HCT116 (cell line): ENCODE data around the gene RASGRF1. TPM values are rescaled to one million over a fixed set of nuclear protein-coding genes. Genes with fewer than 3 reads are reported as not detected.

Experiments used
- ATAC-seq: fragments of 200-7000 bp; cut with Tn5 transposase; 2 replicates; pipeline ENCODE4 v1.9.1; 2020; ENCODE audit warnings: mild to moderate bottlenecking, moderate library complexity
- BruUV-seq: library from RNA; stranded (reverse); fragments of 400-500 nt; replicated peaks from 2 replicates; lab custom pipeline; 2021; lab: Mats Ljungman, UMichigan
- CTCF ChIA-PET: fragments of 300-600 bp; sonication (Branson Sonifier 250); formaldehyde crosslinking; loops from one replicate; lab custom pipeline; 2021; ENCODE audit warnings: antibody characterized with exemption; lab: Charles Lee
- POLR2A ChIA-PET: fragments of 300-600, 350-600 bp; sonication (Branson Sonifier 250); formaldehyde crosslinking; loops from one replicate; lab custom pipeline; 2021; ENCODE audit warnings: antibody characterized with exemption; lab: Charles Lee
- RAD21 ChIA-PET, 2 experiments: fragments of 300-600 bp; sonication (Branson Sonifier 250); formaldehyde crosslinking; loops; one replicate each; lab custom pipeline; 2023; ENCODE audit warnings: low total read pairs in 2 of 2; ENCODE audit not compliant: uncharacterized antibody in 2 of 2, unreplicated experiment in 2 of 2, low non-redundant PET in 1 of 2; lab: Charles Lee
- DNase-seq: peaks from one replicate; pipeline ENCODE4 v3.0.0-alpha.2; 2010; ENCODE audit warnings: low read depth, low spot score
- H2AFZ ChIP-seq: fragments of 200-600 bp; shearing (Covaris generic), sonication (generic); 2 replicates; pipeline ENCODE4 v1.6.1; 2017; ENCODE audit warnings: low read depth, mixed run types, mixed read lengths, antibody characterized with exemption, low read length; ENCODE audit not compliant: poor library complexity, severe bottlenecking
- H3K27ac ChIP-seq: 2 replicates; pipeline ENCODE4 v1.5.1; 2012; ENCODE audit warnings: low read depth, low read length
- H3K27me3 ChIP-seq: fragments of 200-600 bp; sonication (generic); 2 replicates; pipeline ENCODE4 v1.6.1; 2016; ENCODE audit warnings: mixed run types, low read length, mixed read lengths; ENCODE audit not compliant: insufficient read depth
- H3K36me3 ChIP-seq, 2 experiments: fragments of 200-500 bp in 1 of 2; fragments of 200-600 bp in 1 of 2; sonication (Bioruptor generic) in 1 of 2; sonication (generic) in 1 of 2; 2 replicates each; pipeline versions ENCODE4 v1.5.1 to v1.6.1; 2014 to 2016; ENCODE audit warnings: low read length in 2 of 2, inconsistent platforms in 1 of 2, mixed read lengths in 1 of 2, mixed run types in 1 of 2; ENCODE audit not compliant: insufficient read depth in 2 of 2, control insufficient read depth in 1 of 2
- H3K4me1 ChIP-seq, 2 experiments: fragments of 200-600 bp in 1 of 2; sonication (generic) in 1 of 2; 2 replicates each; pipeline versions ENCODE4 v1.5.1 to v1.6.1; 2012 to 2017; ENCODE audit warnings: low read length in 2 of 2, inconsistent platforms in 1 of 2, mild to moderate bottlenecking in 1 of 2, mixed read lengths in 1 of 2, mixed run types in 1 of 2, moderate library complexity in 1 of 2; ENCODE audit not compliant: insufficient read depth in 2 of 2, control insufficient read depth in 1 of 2
- H3K4me2 ChIP-seq: fragments of 200-600 bp; sonication (generic); 2 replicates; pipeline ENCODE4 v1.6.1; 2017; ENCODE audit warnings: mixed run types, low read length, mixed read lengths
- H3K4me3 ChIP-seq, 2 experiments: fragments of 200-600 bp in 1 of 2; sonication (generic) in 1 of 2; replicated peaks in 1 of 2; 2 replicates each; pipeline ENCODE4 v1.5.1; 2011 to 2016; ENCODE audit warnings: low read length in 2 of 2, control low read depth in 1 of 2, low read depth in 1 of 2, mild to moderate bottlenecking in 1 of 2, mixed read lengths in 1 of 2, mixed run types in 1 of 2
- H3K79me2 ChIP-seq: fragments of 200-600 bp; sonication (generic); 2 replicates; pipeline ENCODE4 v1.6.1; 2017; ENCODE audit warnings: mild to moderate bottlenecking, mixed run types, low read length, moderate library complexity, mixed read lengths; ENCODE audit not compliant: insufficient read depth
- H3K9ac ChIP-seq: fragments of 200-600 bp; sonication (generic); 2 replicates; pipeline ENCODE4 v1.6.1; 2016; ENCODE audit warnings: low read length, mixed read lengths
- H3K9me2 ChIP-seq: fragments of 200-600 bp; sonication (generic), shearing (Covaris generic); 2 replicates; pipeline ENCODE4 v1.6.1; 2017; ENCODE audit warnings: mixed run types, mild to moderate bottlenecking, moderate library complexity; ENCODE audit not compliant: insufficient read depth
- H3K9me3 ChIP-seq, 2 experiments: fragments of 200-500 bp in 1 of 2; fragments of 200-600 bp in 1 of 2; sonication (Bioruptor generic) in 1 of 2; sonication (generic) in 1 of 2; 2 replicates each; pipeline ENCODE4 v1.6.1; 2014 to 2017; ENCODE audit warnings: low read length in 2 of 2, mixed read lengths in 2 of 2, inconsistent platforms in 1 of 2, low read depth in 1 of 2, mild to moderate bottlenecking in 1 of 2, mixed run types in 1 of 2, moderate library complexity in 1 of 2; ENCODE audit not compliant: control insufficient read depth in 1 of 2, insufficient read depth in 1 of 2
- H4K20me1 ChIP-seq: fragments of 200-600 bp; sonication (generic), shearing (Covaris generic); 2 replicates; pipeline ENCODE4 v1.6.1; 2017; ENCODE audit warnings: mixed run types, mild to moderate bottlenecking, moderate library complexity; ENCODE audit not compliant: insufficient read depth
- CBX3 ChIP-seq: IDR thresholded peaks from 2 replicates; pipeline ENCODE4 v1.6.1; 2012; ENCODE audit warnings: low read depth
- CEBPB ChIP-seq: IDR thresholded peaks from 2 replicates; pipeline ENCODE4 v1.6.1; 2012; ENCODE audit warnings: low read depth
- EGR1 ChIP-seq: IDR thresholded peaks from 2 replicates; pipeline ENCODE4 v1.6.1; 2012; ENCODE audit warnings: low read depth
- EZH2 ChIP-seq: fragments of 200-600 bp; sonication (generic); IDR thresholded peaks from 2 replicates; pipeline ENCODE4 v1.6.1; 2017; ENCODE audit warnings: antibody characterized with exemption, mixed run types
- EZH2phosphoT487 ChIP-seq: fragments of 200-600 bp; IDR thresholded peaks from 2 replicates; pipeline ENCODE4 v1.6.1; 2018; ENCODE audit warnings: antibody characterized with exemption, borderline replicate concordance
- FOSL1 ChIP-seq: IDR thresholded peaks from 2 replicates; pipeline ENCODE4 v1.6.1; 2012; ENCODE audit warnings: low read depth
- JUND ChIP-seq: IDR thresholded peaks from 2 replicates; pipeline ENCODE4 v1.6.1; 2012
- POLR2A ChIP-seq: IDR thresholded peaks from 2 replicates; pipeline ENCODE4 v1.7.0; 2011; ENCODE audit warnings: borderline replicate concordance; ENCODE audit not compliant: insufficient read depth, insufficient read length; ENCODE audit errors: extremely low read depth
- POLR2AphosphoS5 ChIP-seq: IDR thresholded peaks from 2 replicates; pipeline ENCODE4 v1.6.1; 2011; ENCODE audit warnings: mild to moderate bottlenecking, low read depth, low read length, moderate library complexity
- SIN3A ChIP-seq: IDR thresholded peaks from 2 replicates; pipeline ENCODE4 v1.6.1; 2012; ENCODE audit warnings: low read depth
- SP1 ChIP-seq: IDR thresholded peaks from 2 replicates; pipeline ENCODE4 v1.6.1; 2012; ENCODE audit warnings: low read depth
- SRF ChIP-seq: IDR thresholded peaks from 2 replicates; pipeline ENCODE4 v1.6.1; 2012; ENCODE audit warnings: low read depth
- TCF7L2 ChIP-seq: IDR thresholded peaks from 2 replicates; pipeline ENCODE4 v1.7.0; 2011; ENCODE audit warnings: borderline replicate concordance, inconsistent platforms; ENCODE audit not compliant: insufficient read depth, insufficient read length; ENCODE audit errors: extremely low read depth
- YY1 ChIP-seq: IDR thresholded peaks from 2 replicates; pipeline ENCODE4 v1.6.1; 2011; ENCODE audit warnings: low read length, low read depth, moderate library complexity, mild to moderate bottlenecking; ENCODE audit not compliant: insufficient replicate concordance; ENCODE audit errors: extremely low read depth
- ZFX ChIP-seq: fragments of 450-650 bp; IDR thresholded peaks from 2 replicates; pipeline ENCODE4 v1.6.1; 2017
- ZNF274 ChIP-seq: fragments of 200-500 bp; sonication (Bioruptor generic); IDR thresholded peaks from 2 replicates; pipeline ENCODE4 v1.6.1; 2014; ENCODE audit warnings: mild to moderate bottlenecking, low read depth, low read length, inconsistent platforms
- intact Hi-C: fragments of 100-400 bp; cut with micrococcal nuclease; formaldehyde crosslinking; loops from 2 replicates; pipeline ENCODE4 v1.10.0; 2022
- total RNA-seq: library from RNA; stranded (reverse); gene quantifications from one replicate; pipeline ENCODE4 v1.2.1, GENCODE V29; 2021; ENCODE audit not compliant: unreplicated experiment
- TF ChIP-seq, protein P1 (sequence below), 3 experiments: fragments of 200-600 bp in 1 of 3; sonication (generic) in 1 of 3; IDR thresholded peaks in 2 of 3; conservative IDR thresholded peaks in 1 of 3; 2 replicates each; pipeline ENCODE4 v1.5.1; 2012 to 2017; ENCODE audit warnings: low read depth in 2 of 3, low read length in 2 of 3, antibody characterized with exemption in 1 of 3, borderline replicate concordance in 1 of 3, control low read depth in 1 of 3, mild to moderate bottlenecking in 1 of 3, mixed read lengths in 1 of 3, mixed run types in 1 of 3, moderate library complexity in 1 of 3; ENCODE audit not compliant: insufficient read depth in 1 of 3
- TF ChIP-seq, protein P2 (sequence below): IDR thresholded peaks from 2 replicates; pipeline ENCODE4 v1.6.1; 2011; ENCODE audit warnings: mild to moderate bottlenecking, low read length, moderate library complexity; ENCODE audit not compliant: insufficient replicate concordance; ENCODE audit errors: extremely low read depth
- TF ChIP-seq, protein P3 (sequence below): IDR thresholded peaks from 2 replicates; pipeline ENCODE4 v1.6.1; 2012

Gene RASGRF1
- total RNA-seq, 1 experiment from 2014 or later, result 2.4 TPM

DNA sequence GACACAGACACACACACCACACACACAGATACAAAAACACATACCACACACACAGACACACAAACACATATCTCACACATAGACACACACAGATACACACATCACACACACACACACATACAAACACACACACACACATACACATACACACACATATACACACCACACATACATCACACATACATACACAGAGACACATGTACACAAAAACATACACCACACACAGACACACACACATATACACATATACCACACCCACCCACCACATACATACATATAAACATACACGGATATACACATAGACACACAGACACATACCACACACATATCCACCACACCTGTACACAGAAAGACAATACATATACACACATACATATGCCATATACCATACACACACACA is 66.7 kb downstream of the RASGRF1 start:
- H3K36me3 ChIP-seq, result no peaks in the 10 kb centered on the region
- BruUV-seq, result no TSS peak
- TF ChIP-seq TCF7L2 (no peak), FOSL1 (no peak), EGR1 (no peak), SIN3A (no peak), JUND (no peak), ZNF274 (no peak), POLR2AphosphoS5 (no peak), EZH2phosphoT487 (no peak), CBX3 (no peak), SRF (no peak), ZFX (no peak), POLR2A (no peak), SP1 (no peak), CEBPB (no peak), YY1 (no peak), EZH2 (no peak)
- TF ChIP-seq, protein P1, sequence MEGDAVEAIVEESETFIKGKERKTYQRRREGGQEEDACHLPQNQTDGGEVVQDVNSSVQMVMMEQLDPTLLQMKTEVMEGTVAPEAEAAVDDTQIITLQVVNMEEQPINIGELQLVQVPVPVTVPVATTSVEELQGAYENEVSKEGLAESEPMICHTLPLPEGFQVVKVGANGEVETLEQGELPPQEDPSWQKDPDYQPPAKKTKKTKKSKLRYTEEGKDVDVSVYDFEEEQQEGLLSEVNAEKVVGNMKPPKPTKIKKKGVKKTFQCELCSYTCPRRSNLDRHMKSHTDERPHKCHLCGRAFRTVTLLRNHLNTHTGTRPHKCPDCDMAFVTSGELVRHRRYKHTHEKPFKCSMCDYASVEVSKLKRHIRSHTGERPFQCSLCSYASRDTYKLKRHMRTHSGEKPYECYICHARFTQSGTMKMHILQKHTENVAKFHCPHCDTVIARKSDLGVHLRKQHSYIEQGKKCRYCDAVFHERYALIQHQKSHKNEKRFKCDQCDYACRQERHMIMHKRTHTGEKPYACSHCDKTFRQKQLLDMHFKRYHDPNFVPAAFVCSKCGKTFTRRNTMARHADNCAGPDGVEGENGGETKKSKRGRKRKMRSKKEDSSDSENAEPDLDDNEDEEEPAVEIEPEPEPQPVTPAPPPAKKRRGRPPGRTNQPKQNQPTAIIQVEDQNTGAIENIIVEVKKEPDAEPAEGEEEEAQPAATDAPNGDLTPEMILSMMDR (IDR thresholded peaks at IDR 0.05 in 2 of 3, conservative IDR thresholded peaks at IDR 0.05 in 1 of 3; ENCODE audit: borderline replicate concordance in 1 of 3, insufficient read depth in 1 of 3, low read depth in 2 of 3, low read length in 2 of 3), result no peak
- TF ChIP-seq, protein P2, sequence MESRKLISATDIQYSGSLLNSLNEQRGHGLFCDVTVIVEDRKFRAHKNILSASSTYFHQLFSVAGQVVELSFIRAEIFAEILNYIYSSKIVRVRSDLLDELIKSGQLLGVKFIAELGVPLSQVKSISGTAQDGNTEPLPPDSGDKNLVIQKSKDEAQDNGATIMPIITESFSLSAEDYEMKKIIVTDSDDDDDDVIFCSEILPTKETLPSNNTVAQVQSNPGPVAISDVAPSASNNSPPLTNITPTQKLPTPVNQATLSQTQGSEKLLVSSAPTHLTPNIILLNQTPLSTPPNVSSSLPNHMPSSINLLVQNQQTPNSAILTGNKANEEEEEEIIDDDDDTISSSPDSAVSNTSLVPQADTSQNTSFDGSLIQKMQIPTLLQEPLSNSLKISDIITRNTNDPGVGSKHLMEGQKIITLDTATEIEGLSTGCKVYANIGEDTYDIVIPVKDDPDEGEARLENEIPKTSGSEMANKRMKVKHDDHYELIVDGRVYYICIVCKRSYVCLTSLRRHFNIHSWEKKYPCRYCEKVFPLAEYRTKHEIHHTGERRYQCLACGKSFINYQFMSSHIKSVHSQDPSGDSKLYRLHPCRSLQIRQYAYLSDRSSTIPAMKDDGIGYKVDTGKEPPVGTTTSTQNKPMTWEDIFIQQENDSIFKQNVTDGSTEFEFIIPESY, result no peak
- TF ChIP-seq, protein P3, sequence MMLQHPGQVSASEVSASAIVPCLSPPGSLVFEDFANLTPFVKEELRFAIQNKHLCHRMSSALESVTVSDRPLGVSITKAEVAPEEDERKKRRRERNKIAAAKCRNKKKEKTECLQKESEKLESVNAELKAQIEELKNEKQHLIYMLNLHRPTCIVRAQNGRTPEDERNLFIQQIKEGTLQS, result no peak
- H2AFZ ChIP-seq, result no peak overlapping the region
- H3K4me3 ChIP-seq, result no peak overlapping the region
- DNase-seq (no peak), ATAC-seq (no peak)
- no peaks in the 10 kb centered on the region for H3K4me1 ChIP-seq
- intact Hi-C loops, result no loop called here
- no peaks in the 10 kb centered on the region for H3K79me2 ChIP-seq
- no peak overlapping the region for H3K27ac ChIP-seq
- POLR2A ChIA-PET, result no interaction called here
- H3K27me3 ChIP-seq, result no peaks in the 10 kb centered on the region
- CTCF ChIA-PET, result interaction anchor here (2.1 kb wide), 1 partner anchor 161 kb away, joined by 5 read pairs; no protein-coding TSS in a partner anchor
- no peaks in the 10 kb centered on the region for H3K9me2 ChIP-seq
- H3K4me2 ChIP-seq, result no peak overlapping the region
- H3K9ac ChIP-seq, result no peak overlapping the region
- H4K20me1 ChIP-seq, result no peaks in the 10 kb centered on the region
- RAD21 ChIA-PET, result no interaction called here
- H3K9me3 ChIP-seq, result 0 out of 4 replicates have a peak, but pooled peaks cover 0 to 5% of the 10 kb centered on the region in 2 experiments
